SK-N-SH treated with all-trans-retinoic acid at 6 μM for 48 hours (cell line): ENCODE results near the gene SAMHD1.

Experiments used
- ATAC-seq: fragments of 200-7000 bp; cut with Tn5 transposase; 3 replicates; pipeline ENCODE4 v1.9.1; 2020; ENCODE audit warnings: mild to moderate bottlenecking, moderate library complexity
- ARNTL ChIP-seq: fragments of 450-650 bp; formaldehyde crosslinking; IDR thresholded peaks from 2 replicates; pipeline ENCODE4 v1.5.0; 2020; ENCODE audit warnings: low read depth, mild to moderate bottlenecking, moderate library complexity, borderline replicate concordance
- BACH2 ChIP-seq: fragments of 250-450 bp; sonication (Bioruptor Pico); IDR thresholded peaks from 2 replicates; pipeline ENCODE4 v1.9.0; 2021; ENCODE audit warnings: mild to moderate bottlenecking, borderline replicate concordance
- CSDC2 ChIP-seq: fragments of 250-450 bp; sonication (Bioruptor Pico); IDR thresholded peaks from 2 replicates; pipeline ENCODE4 v1.5.0; 2020; ENCODE audit warnings: mild to moderate bottlenecking, moderate library complexity
- ESRRG ChIP-seq: fragments of 250-450 bp; sonication (Bioruptor Pico); IDR thresholded peaks from 2 replicates; pipeline ENCODE4 v1.6.1; 2021; ENCODE audit warnings: mild to moderate bottlenecking
- GLIS3 ChIP-seq: fragments of 250-450 bp; sonication (Bioruptor Pico); IDR thresholded peaks from 2 replicates; pipeline ENCODE4 v1.5.0; 2020; ENCODE audit warnings: mild to moderate bottlenecking, moderate library complexity
- ISL1 ChIP-seq: fragments of 250-450 bp; sonication (Bioruptor Pico); IDR thresholded peaks from 2 replicates; pipeline ENCODE4 v2.1.2; 2022; ENCODE audit warnings: mild to moderate bottlenecking, moderate library complexity
- PPARA ChIP-seq: fragments of 250-450 bp; sonication (Bioruptor Pico); IDR thresholded peaks from 2 replicates; pipeline ENCODE4 v1.5.0; 2020; ENCODE audit warnings: mild to moderate bottlenecking, borderline replicate concordance
- RARB ChIP-seq: fragments of 250-450 bp; sonication (Bioruptor Pico); IDR thresholded peaks from 2 replicates; pipeline ENCODE4 v1.8.0; 2021; ENCODE audit warnings: mild to moderate bottlenecking, moderate library complexity
- SNAI2 ChIP-seq: fragments of 250-450 bp; sonication (Bioruptor Pico); IDR thresholded peaks from 2 replicates; pipeline ENCODE4 v1.5.0; 2020; ENCODE audit warnings: mild to moderate bottlenecking, moderate library complexity
- TCF4 ChIP-seq: fragments of 250-450 bp; sonication (Bioruptor Pico); IDR thresholded peaks from 2 replicates; pipeline ENCODE4 v1.8.0; 2021; ENCODE audit warnings: mild to moderate bottlenecking, moderate library complexity, borderline replicate concordance
- TOX ChIP-seq: fragments of 250-450 bp; sonication (Bioruptor Pico); IDR thresholded peaks from 2 replicates; pipeline ENCODE4 v1.8.0; 2021; ENCODE audit warnings: mild to moderate bottlenecking, moderate library complexity, borderline replicate concordance
- ZC3H10 ChIP-seq: fragments of 250-450 bp; sonication (Bioruptor Pico); IDR thresholded peaks from 2 replicates; pipeline ENCODE4 v1.5.1; 2021; ENCODE audit warnings: mild to moderate bottlenecking, moderate library complexity
- ZFP3 ChIP-seq: fragments of 250-450 bp; sonication (Bioruptor Pico); IDR thresholded peaks from 2 replicates; pipeline ENCODE4 v1.5.0; 2020; ENCODE audit warnings: mild to moderate bottlenecking, moderate library complexity
- ZFP30 ChIP-seq: fragments of 450-650 bp; formaldehyde crosslinking; IDR thresholded peaks from 2 replicates; pipeline ENCODE4 v1.5.0; 2022; ENCODE audit warnings: mild to moderate bottlenecking, moderate library complexity
- ZNF565 ChIP-seq: fragments of 450-650 bp; formaldehyde crosslinking; conservative IDR thresholded peaks from 2 replicates; pipeline ENCODE4 v1.5.0; 2020; ENCODE audit warnings: low read depth, mild to moderate bottlenecking, moderate library complexity
- ZNF70 ChIP-seq: fragments of 450-650 bp; formaldehyde crosslinking; IDR thresholded peaks from 2 replicates; pipeline ENCODE4 v1.5.0; 2020; ENCODE audit warnings: mild to moderate bottlenecking, moderate library complexity
- ZNF8 ChIP-seq: fragments of 450-650 bp; formaldehyde crosslinking; IDR thresholded peaks from 2 replicates; pipeline ENCODE4 v1.5.0; 2020; ENCODE audit warnings: mild to moderate bottlenecking, moderate library complexity
- TF ChIP-seq, protein P1 (sequence below): fragments of 250-450 bp; sonication (Bioruptor Pico); IDR thresholded peaks from 2 replicates; pipeline ENCODE4 v1.5.1; 2021; ENCODE audit warnings: mild to moderate bottlenecking, moderate library complexity
- TF ChIP-seq, protein P2 (sequence below): fragments of 250-450 bp; sonication (Bioruptor Pico); IDR thresholded peaks from 2 replicates; pipeline ENCODE4 v1.8.0; 2021; ENCODE audit warnings: low read depth, mild to moderate bottlenecking, moderate library complexity, borderline replicate concordance
- TF ChIP-seq, protein P3 (sequence below): fragments of 250-450 bp; sonication (Bioruptor Pico); IDR thresholded peaks from 2 replicates; pipeline ENCODE4 v1.5.0; 2020; ENCODE audit warnings: mild to moderate bottlenecking, moderate library complexity
- TF ChIP-seq, protein P4 (sequence below): fragments of 250-450 bp; sonication (Bioruptor Pico); IDR thresholded peaks from 2 replicates; pipeline ENCODE4 v1.8.0; 2020; ENCODE audit warnings: mild to moderate bottlenecking, moderate library complexity, borderline replicate concordance
- TF ChIP-seq, protein P5 (sequence below): fragments of 250-450 bp; sonication (Bioruptor Pico); IDR thresholded peaks from 2 replicates; pipeline ENCODE4 v1.5.1; 2020; ENCODE audit warnings: low read depth, mild to moderate bottlenecking, moderate library complexity

SAMHD1 gene

DNA sequence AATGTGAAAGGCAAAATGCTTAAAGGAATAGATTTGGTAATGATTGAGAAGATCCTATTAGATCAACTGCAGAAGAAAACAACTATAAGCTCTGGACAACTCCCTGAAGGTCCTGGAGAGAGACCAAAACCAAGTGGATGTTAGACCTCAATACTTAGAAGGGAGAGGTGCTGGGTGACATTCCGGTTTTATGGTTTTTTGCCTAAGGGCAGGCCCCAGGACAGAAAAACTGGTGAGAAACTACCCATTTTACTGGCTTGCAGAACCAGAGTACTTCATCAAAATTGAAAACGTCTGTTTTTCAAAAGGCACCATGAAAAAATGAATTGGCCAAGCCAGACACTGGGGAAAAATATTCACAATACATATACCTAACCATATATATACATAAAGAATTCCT is 26.3 kb downstream of the SAMHD1 start:
- no peak for TF ChIP-seq ESRRG (CRISPR knock-in tag)
- ATAC-seq: no peak

DNA sequence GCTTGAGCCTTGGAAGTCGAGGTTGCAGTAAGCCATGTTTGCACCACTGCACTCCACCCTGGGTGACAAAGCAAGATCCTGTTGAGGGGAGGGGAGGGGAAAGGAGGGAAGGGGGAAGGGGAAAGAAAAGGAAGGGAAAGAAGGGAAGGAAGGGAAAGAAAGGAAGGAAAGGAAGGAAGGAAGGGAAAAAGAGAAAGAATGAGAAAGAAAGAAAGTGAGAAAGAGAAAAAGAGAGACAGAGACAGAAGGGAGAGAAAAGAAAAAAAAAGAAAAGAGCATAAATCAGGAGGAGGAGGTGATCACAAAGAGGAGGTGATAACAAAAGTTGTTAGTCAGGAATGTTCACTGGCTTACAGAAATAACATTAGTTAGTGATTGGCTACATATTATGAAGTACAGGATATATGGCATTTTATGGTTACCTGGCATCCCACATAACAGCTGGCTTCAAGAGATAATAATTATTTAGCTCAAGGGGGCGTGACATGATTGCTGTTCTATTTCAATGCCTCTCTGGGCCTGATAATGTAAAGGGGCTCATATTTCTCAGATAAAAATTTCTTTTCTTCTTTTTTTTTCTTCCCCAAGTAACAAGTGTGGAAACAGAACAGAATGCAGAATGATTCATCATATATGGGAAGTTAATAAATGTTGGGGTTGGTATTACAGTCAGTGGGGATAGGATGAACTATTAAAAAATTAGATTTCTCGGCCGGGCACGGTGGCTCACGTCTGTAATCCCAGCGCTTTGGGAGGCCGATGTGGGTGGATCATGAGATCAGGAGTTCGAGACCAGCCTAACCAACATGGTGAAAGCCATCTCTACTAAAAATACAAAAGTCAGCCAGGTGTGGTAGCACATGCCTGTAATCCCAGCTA is 27.1 kb downstream of the SAMHD1 start:
- ATAC-seq: no peak

DNA sequence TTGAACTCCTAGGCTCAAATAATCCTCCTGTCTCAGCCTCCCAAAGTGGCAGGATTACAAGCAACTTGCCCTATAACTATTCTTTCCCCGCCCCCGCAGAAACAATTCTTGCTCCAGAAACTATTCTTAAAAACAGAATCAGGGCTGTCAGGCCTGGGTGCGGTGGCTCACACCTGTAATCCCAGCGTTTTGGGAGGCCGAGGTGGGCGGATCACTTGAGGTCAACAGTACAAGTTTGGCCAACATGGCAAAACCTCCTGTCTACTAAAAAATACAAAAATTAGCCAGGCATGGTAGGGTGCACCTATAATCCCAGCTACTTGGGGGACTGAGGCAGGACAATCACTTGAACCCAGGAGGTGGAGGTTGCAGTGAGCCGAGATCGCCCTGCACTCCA is 31.2 kb downstream of the SAMHD1 start:
- ATAC-seq: no peak
- TF ChIP-seq ZNF8 (CRISPR knock-in tag) (no peak), ZNF565 (CRISPR knock-in tag) (no peak), TOX (CRISPR knock-in tag) (no peak), ESRRG (CRISPR knock-in tag) (no peak), ZNF70 (CRISPR knock-in tag) (no peak), GLIS3 (CRISPR knock-in tag) (no peak), ARNTL (CRISPR knock-in tag) (no peak), CSDC2 (CRISPR knock-in tag) (no peak), RARB (no peak), PPARA (CRISPR knock-in tag) (no peak)
- TF ChIP-seq, protein P1, sequence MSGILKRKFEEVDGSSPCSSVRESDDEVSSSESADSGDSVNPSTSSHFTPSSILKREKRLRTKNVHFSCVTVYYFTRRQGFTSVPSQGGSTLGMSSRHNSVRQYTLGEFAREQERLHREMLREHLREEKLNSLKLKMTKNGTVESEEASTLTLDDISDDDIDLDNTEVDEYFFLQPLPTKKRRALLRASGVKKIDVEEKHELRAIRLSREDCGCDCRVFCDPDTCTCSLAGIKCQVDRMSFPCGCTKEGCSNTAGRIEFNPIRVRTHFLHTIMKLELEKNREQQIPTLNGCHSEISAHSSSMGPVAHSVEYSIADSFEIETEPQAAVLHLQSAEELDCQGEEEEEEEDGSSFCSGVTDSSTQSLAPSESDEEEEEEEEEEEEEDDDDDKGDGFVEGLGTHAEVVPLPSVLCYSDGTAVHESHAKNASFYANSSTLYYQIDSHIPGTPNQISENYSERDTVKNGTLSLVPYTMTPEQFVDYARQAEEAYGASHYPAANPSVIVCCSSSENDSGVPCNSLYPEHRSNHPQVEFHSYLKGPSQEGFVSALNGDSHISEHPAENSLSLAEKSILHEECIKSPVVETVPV: no peak
- TF ChIP-seq, protein P2, sequence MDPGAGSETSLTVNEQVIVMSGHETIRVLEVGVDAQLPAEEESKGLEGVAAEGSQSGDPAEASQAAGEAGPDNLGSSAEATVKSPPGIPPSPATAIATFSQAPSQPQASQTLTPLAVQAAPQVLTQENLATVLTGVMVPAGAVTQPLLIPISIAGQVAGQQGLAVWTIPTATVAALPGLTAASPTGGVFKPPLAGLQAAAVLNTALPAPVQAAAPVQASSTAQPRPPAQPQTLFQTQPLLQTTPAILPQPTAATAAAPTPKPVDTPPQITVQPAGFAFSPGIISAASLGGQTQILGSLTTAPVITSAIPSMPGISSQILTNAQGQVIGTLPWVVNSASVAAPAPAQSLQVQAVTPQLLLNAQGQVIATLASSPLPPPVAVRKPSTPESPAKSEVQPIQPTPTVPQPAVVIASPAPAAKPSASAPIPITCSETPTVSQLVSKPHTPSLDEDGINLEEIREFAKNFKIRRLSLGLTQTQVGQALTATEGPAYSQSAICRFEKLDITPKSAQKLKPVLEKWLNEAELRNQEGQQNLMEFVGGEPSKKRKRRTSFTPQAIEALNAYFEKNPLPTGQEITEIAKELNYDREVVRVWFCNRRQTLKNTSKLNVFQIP (CRISPR knock-in tag): no peak

More for the DNA sequence above, 27.1 kb downstream of the SAMHD1 start:
- no peak for TF ChIP-seq GLIS3 (CRISPR knock-in tag)
- TF ChIP-seq RARB: no peak
- no peak for TF ChIP-seq ZNF8 (CRISPR knock-in tag)
- TF ChIP-seq TCF4: no peak
- no peak for TF ChIP-seq ZC3H10 (CRISPR knock-in tag)
- no peak for TF ChIP-seq ZNF565 (CRISPR knock-in tag)
- TF ChIP-seq TOX (CRISPR knock-in tag): no peak
- TF ChIP-seq BACH2: no peak
- TF ChIP-seq ZFP30: no peak
- TF ChIP-seq ISL1: no peak
- no peak for TF ChIP-seq ARNTL (CRISPR knock-in tag)
- no peak for TF ChIP-seq SNAI2 (CRISPR knock-in tag)
- no peak for TF ChIP-seq PPARA (CRISPR knock-in tag)
- TF ChIP-seq, protein P3, sequence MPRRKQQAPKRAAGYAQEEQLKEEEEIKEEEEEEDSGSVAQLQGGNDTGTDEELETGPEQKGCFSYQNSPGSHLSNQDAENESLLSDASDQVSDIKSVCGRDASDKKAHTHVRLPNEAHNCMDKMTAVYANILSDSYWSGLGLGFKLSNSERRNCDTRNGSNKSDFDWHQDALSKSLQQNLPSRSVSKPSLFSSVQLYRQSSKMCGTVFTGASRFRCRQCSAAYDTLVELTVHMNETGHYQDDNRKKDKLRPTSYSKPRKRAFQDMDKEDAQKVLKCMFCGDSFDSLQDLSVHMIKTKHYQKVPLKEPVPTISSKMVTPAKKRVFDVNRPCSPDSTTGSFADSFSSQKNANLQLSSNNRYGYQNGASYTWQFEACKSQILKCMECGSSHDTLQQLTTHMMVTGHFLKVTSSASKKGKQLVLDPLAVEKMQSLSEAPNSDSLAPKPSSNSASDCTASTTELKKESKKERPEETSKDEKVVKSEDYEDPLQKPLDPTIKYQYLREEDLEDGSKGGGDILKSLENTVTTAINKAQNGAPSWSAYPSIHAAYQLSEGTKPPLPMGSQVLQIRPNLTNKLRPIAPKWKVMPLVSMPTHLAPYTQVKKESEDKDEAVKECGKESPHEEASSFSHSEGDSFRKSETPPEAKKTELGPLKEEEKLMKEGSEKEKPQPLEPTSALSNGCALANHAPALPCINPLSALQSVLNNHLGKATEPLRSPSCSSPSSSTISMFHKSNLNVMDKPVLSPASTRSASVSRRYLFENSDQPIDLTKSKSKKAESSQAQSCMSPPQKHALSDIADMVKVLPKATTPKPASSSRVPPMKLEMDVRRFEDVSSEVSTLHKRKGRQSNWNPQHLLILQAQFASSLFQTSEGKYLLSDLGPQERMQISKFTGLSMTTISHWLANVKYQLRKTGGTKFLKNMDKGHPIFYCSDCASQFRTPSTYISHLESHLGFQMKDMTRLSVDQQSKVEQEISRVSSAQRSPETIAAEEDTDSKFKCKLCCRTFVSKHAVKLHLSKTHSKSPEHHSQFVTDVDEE (CRISPR knock-in tag): no peak
- TF ChIP-seq ZFP3 (CRISPR knock-in tag): no peak
- TF ChIP-seq, protein P4, sequence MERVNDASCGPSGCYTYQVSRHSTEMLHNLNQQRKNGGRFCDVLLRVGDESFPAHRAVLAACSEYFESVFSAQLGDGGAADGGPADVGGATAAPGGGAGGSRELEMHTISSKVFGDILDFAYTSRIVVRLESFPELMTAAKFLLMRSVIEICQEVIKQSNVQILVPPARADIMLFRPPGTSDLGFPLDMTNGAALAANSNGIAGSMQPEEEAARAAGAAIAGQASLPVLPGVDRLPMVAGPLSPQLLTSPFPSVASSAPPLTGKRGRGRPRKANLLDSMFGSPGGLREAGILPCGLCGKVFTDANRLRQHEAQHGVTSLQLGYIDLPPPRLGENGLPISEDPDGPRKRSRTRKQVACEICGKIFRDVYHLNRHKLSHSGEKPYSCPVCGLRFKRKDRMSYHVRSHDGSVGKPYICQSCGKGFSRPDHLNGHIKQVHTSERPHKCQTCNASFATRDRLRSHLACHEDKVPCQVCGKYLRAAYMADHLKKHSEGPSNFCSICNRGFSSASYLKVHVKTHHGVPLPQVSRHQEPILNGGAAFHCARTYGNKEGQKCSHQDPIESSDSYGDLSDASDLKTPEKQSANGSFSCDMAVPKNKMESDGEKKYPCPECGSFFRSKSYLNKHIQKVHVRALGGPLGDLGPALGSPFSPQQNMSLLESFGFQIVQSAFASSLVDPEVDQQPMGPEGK (CRISPR knock-in tag): no peak
- TF ChIP-seq, protein P2 (CRISPR knock-in tag): no peak
- TF ChIP-seq, protein P1: no peak
- TF ChIP-seq, protein P5, sequence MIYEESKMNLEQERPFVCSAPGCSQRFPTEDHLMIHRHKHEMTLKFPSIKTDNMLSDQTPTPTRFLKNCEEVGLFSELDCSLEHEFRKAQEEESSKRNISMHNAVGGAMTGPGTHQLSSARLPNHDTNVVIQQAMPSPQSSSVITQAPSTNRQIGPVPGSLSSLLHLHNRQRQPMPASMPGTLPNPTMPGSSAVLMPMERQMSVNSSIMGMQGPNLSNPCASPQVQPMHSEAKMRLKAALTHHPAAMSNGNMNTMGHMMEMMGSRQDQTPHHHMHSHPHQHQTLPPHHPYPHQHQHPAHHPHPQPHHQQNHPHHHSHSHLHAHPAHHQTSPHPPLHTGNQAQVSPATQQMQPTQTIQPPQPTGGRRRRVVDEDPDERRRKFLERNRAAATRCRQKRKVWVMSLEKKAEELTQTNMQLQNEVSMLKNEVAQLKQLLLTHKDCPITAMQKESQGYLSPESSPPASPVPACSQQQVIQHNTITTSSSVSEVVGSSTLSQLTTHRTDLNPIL: no peak
- no peak for TF ChIP-seq CSDC2 (CRISPR knock-in tag)
